ENCODE measurements around the gene ITPA. TPM values are rescaled to one million over a fixed set of nuclear protein-coding genes. Genes with fewer than 3 reads are reported as not detected.

ITPA gene
- total and polyA plus RNA-seq, 2 of the 4 experiments (the other 2 are of a cell fraction): 32.4 to 49.0 TPM

GRCh38 chr20:3163099-3164042 lies 45.9 kb upstream of the ITPA start:
- CTCF ChIA-PET: no interaction called here
- TF ChIP-seq MAFK (IDR thresholded peaks at IDR 0.05; ENCODE audit: low read depth, low read length) (no peak), CHD1 (IDR thresholded peaks at IDR 0.05; ENCODE audit: low read depth, low read length) (no peak), MXI1 (IDR thresholded peaks at IDR 0.05; ENCODE audit: borderline replicate concordance, low read depth, low read length) (no peak), USF2 (IDR thresholded peaks at IDR 0.05; ENCODE audit: low read depth, low read length) (no peak), MAZ (IDR thresholded peaks at IDR 0.05; ENCODE audit: borderline replicate concordance, low read depth, low read length) (no peak), CTCF (conservative IDR thresholded peaks at IDR 0.05; ENCODE audit: low read depth, low read length) (no peak), FOS (IDR thresholded peaks at IDR 0.05; ENCODE audit: low read depth, low read length) (no peak), NFE2L2 (IDR thresholded peaks at IDR 0.05; ENCODE audit: low read depth, low read length) (no peak), RCOR1 (IDR thresholded peaks at IDR 0.05; ENCODE audit: insufficient replicate concordance, low read length) (no peak), ELK1 (IDR thresholded peaks at IDR 0.05; ENCODE audit: borderline replicate concordance, low read depth, low read length) (no peak), POLR2A (IDR thresholded peaks at IDR 0.05; ENCODE audit: low read depth, low read length) (no peak), CEBPB (IDR thresholded peaks at IDR 0.05; ENCODE audit: low read depth, low read length) (no peak), SMC3 (IDR thresholded peaks at IDR 0.05; ENCODE audit: low read depth, low read length) (no peak), RFX5 (IDR thresholded peaks at IDR 0.05; ENCODE audit: low read depth, low read length) (no peak)

More at GRCh38 chr20:3163099-3164042, 45.9 kb upstream of the ITPA start:
- Histone ChIP-seq H2AK5ac (ENCODE audit: low read depth, low read length) (no peak overlapping the region), H2AFZ (replicated peaks; ENCODE audit: low read length, poor library complexity) (no peak overlapping the region), H4K5ac (ENCODE audit: low read depth, low read length) (no peak overlapping the region), H2BK20ac (ENCODE audit: low read depth, low read length) (no peak overlapping the region), H3K27me3 (ENCODE audit: control insufficient read depth, insufficient read depth, low read length) (peaks cover 5% of the 10 kb centered on the region; the same call in 1 of the 2 replicates), H3K9me1 (ENCODE audit: insufficient read depth, low read length) (peaks cover 4% of the 10 kb centered on the region; the same call in 1 of the 2 replicates), H3K27ac (ENCODE audit: insufficient read depth, low read length) (no peak overlapping the region), H4K8ac (ENCODE audit: low read depth in 2 of 2, low read length in 2 of 2) (no peak overlapping the region), H3K4me2 (ENCODE audit: low read depth, low read length) (no peak overlapping the region), H3K4ac (ENCODE audit: low read depth, low read length) (no peak overlapping the region), H3K4me3 (ENCODE audit: insufficient read depth, low read depth, low read length) (no peak overlapping the region), H3K9me3 (ENCODE audit: control insufficient read depth, insufficient read depth, low read length) (no peaks in the 10 kb centered on the region), H3K23ac (ENCODE audit: low read depth, low read length) (no peak overlapping the region), H3K79me1 (ENCODE audit: low read depth in 1 of 2, low read length in 2 of 2) (peaks cover 0 to 8% of the 10 kb centered on the region in 2 experiments; a peak in 2 of 4 replicates), H4K20me1 (ENCODE audit: insufficient read depth, low read length) (peaks cover 13% of the 10 kb centered on the region), H3K56ac (ENCODE audit: extremely low read depth, insufficient read depth, low read length) (no peak overlapping the region), H4K91ac (ENCODE audit: insufficient read depth, low read depth, low read length) (no peak overlapping the region), H3K9ac (ENCODE audit: low read depth, low read length) (no peak overlapping the region), H2AK9ac (replicated peaks; ENCODE audit: low read depth, low read length, poor library complexity) (no peak overlapping the region), H3K36me3 (ENCODE audit: control insufficient read depth, insufficient read depth, low read length) (no peaks in the 10 kb centered on the region), H2BK5ac (ENCODE audit: low read depth, low read length, poor library complexity, severe bottlenecking) (no peak overlapping the region), H3K14ac (replicated peaks; ENCODE audit: low read depth, low read length) (no peak overlapping the region), H2BK120ac (ENCODE audit: low read depth, low read length) (no peak overlapping the region), H3K18ac (ENCODE audit: low read depth, low read length) (no peak overlapping the region), H2BK15ac (ENCODE audit: low read depth, low read length) (no peak overlapping the region), H3K4me1 (ENCODE audit: control insufficient read depth, insufficient read depth, low read length) (peaks cover 5% of the 10 kb centered on the region)
- BruUV-seq (replicated peaks): no TSS peak
- dilution Hi-C loops (cut with HindIII; ENCODE audit: low sequenced_read_pairs, unreplicated experiment): no loop called here
- intact Hi-C loops (cut with micrococcal nuclease): no loop called here
- DNase-seq (no peak), ATAC-seq (ENCODE audit: low read depth) (no peak)
- POLR2A ChIA-PET (ENCODE audit: unreplicated experiment): no interaction called here
- WGBS, 2 experiments (ENCODE audit: extremely low coverage in 2 of 2, insufficient read length in 1 of 2): 83% methylated on average over 1 of the region's 14 CpGs; no CpG with 5 or more reads in 1 of the 2 experiments
- in situ Hi-C loops (cut with MboI; ENCODE audit: low sequenced_read_pairs): no loop called here

Data from IMR-90 (cell line).